Measurements from ENCODE around the gene TSGA10IP. TPM values are rescaled to one million over a fixed set of nuclear protein-coding genes. Genes with fewer than 3 reads are reported as not detected.

The TSGA10IP gene
- total and polyA plus RNA-seq, 2 experiments from 2014 or later: 1.6 to 2.0 TPM

DNA sequence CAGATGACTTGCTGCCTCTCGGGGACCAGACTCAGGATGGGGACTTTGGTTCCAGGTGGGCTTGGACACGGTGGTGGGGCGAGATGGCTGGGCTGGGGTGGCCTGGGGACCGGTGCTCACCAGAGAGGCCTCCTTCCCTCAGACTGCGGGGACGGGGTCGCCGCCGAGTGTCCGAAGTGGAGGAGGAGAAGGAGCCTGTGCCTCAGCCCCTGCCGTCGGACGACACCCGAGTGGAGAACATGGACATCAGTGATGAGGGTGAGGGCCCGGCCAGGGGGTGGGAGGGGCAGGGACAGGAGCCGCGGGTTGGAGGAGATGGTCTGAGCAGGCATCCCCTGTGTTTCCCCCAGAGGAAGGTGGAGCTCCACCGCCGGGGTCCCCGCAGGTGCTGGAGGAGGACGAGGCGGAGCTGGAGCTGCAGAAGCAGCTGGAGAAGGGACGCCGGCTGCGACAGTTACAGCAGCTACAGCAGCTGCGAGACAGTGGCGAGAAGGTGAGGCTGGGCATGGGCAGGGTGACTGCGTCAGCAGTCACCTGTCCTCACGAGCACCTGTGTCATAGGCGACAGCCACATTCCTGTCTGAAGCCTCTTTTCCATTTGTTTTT, 22.2 kb downstream of the TSGA10IP start:
- Mint-ChIP-seq H3K4me3 (no peak overlapping the region), H3K4me1 (peaks cover 13% of the 10 kb centered on the region), H3K36me3 (ENCODE audit: low read depth) (peaks cover 74% of the 10 kb centered on the region), H3K27me3 (ENCODE audit: insufficient read depth, low read depth, poor library complexity) (peaks cover 16% of the 10 kb centered on the region), H3K27ac (no peak overlapping the region), H3K9me3 (peaks cover 7% of the 10 kb centered on the region; the same call in 2 of the 3 replicates)
- Histone ChIP-seq H4K20me1 (replicated peaks; ENCODE audit: insufficient read depth) (peaks cover 9% of the 10 kb centered on the region), H2AFZ (no peak overlapping the region), H3K9me2 (ENCODE audit: insufficient read depth) (no peaks in the 10 kb centered on the region), H3K36me3 (ENCODE audit: insufficient read depth) (no peaks in the 10 kb centered on the region; the same call in 1 of the 2 replicates), H3K4me2 (no peak overlapping the region), H3K27me3 (ENCODE audit: insufficient read depth) (no peaks in the 10 kb centered on the region), H3K79me2 (replicated peaks; ENCODE audit: insufficient read depth) (peaks cover 22% of the 10 kb centered on the region), H3K4me1 (ENCODE audit: insufficient read depth) (peaks cover 5% of the 10 kb centered on the region), H3K27ac (ENCODE audit: low read depth) (no peak overlapping the region), H3K4me3 (no peak overlapping the region), H3F3A (replicated peaks; ENCODE audit: low read depth) (no peaks in the 10 kb centered on the region; the same call in 1 of the 2 replicates)
- no peak for ATAC-seq
- DNase-seq (ENCODE audit: low spot score): no peak
- no peak for TF ChIP-seq NANOG (IDR thresholded peaks at IDR 0.05; ENCODE audit: borderline replicate concordance)
- TF ChIP-seq STAT1 (IDR thresholded peaks at IDR 0.05; ENCODE audit: unreplicated experiment): no peak
- TF ChIP-seq CREB1 (CRISPR knock-in tag; IDR thresholded peaks at IDR 0.05; ENCODE audit: low read depth): no peak
- TF ChIP-seq, protein P1, sequence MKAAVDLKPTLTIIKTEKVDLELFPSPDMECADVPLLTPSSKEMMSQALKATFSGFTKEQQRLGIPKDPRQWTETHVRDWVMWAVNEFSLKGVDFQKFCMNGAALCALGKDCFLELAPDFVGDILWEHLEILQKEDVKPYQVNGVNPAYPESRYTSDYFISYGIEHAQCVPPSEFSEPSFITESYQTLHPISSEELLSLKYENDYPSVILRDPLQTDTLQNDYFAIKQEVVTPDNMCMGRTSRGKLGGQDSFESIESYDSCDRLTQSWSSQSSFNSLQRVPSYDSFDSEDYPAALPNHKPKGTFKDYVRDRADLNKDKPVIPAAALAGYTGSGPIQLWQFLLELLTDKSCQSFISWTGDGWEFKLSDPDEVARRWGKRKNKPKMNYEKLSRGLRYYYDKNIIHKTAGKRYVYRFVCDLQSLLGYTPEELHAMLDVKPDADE (IDR thresholded peaks at IDR 0.05): no peak
- TF ChIP-seq, protein P2, sequence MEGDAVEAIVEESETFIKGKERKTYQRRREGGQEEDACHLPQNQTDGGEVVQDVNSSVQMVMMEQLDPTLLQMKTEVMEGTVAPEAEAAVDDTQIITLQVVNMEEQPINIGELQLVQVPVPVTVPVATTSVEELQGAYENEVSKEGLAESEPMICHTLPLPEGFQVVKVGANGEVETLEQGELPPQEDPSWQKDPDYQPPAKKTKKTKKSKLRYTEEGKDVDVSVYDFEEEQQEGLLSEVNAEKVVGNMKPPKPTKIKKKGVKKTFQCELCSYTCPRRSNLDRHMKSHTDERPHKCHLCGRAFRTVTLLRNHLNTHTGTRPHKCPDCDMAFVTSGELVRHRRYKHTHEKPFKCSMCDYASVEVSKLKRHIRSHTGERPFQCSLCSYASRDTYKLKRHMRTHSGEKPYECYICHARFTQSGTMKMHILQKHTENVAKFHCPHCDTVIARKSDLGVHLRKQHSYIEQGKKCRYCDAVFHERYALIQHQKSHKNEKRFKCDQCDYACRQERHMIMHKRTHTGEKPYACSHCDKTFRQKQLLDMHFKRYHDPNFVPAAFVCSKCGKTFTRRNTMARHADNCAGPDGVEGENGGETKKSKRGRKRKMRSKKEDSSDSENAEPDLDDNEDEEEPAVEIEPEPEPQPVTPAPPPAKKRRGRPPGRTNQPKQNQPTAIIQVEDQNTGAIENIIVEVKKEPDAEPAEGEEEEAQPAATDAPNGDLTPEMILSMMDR (conservative IDR thresholded peaks at IDR 0.05; ENCODE audit: low read depth in 2 of 2): no peak
- no peak for TF ChIP-seq EZH2 (IDR thresholded peaks at IDR 0.05; ENCODE audit: low read depth, unreplicated experiment)
- no peak for TF ChIP-seq ZNF114 (CRISPR knock-in tag; IDR thresholded peaks at IDR 0.05)
- TF ChIP-seq EZH2phosphoT487 (IDR thresholded peaks at IDR 0.05; ENCODE audit: unreplicated experiment): no peak
- no peak for TF ChIP-seq ZNF331 (CRISPR knock-in tag; IDR thresholded peaks at IDR 0.05; ENCODE audit: low read depth)
- TF ChIP-seq, protein P3, sequence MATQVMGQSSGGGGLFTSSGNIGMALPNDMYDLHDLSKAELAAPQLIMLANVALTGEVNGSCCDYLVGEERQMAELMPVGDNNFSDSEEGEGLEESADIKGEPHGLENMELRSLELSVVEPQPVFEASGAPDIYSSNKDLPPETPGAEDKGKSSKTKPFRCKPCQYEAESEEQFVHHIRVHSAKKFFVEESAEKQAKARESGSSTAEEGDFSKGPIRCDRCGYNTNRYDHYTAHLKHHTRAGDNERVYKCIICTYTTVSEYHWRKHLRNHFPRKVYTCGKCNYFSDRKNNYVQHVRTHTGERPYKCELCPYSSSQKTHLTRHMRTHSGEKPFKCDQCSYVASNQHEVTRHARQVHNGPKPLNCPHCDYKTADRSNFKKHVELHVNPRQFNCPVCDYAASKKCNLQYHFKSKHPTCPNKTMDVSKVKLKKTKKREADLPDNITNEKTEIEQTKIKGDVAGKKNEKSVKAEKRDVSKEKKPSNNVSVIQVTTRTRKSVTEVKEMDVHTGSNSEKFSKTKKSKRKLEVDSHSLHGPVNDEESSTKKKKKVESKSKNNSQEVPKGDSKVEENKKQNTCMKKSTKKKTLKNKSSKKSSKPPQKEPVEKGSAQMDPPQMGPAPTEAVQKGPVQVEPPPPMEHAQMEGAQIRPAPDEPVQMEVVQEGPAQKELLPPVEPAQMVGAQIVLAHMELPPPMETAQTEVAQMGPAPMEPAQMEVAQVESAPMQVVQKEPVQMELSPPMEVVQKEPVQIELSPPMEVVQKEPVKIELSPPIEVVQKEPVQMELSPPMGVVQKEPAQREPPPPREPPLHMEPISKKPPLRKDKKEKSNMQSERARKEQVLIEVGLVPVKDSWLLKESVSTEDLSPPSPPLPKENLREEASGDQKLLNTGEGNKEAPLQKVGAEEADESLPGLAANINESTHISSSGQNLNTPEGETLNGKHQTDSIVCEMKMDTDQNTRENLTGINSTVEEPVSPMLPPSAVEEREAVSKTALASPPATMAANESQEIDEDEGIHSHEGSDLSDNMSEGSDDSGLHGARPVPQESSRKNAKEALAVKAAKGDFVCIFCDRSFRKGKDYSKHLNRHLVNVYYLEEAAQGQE (IDR thresholded peaks at IDR 0.05; ENCODE audit: unreplicated experiment): no peak
- TF ChIP-seq POLR2AphosphoS5 (IDR thresholded peaks at IDR 0.05; ENCODE audit: low read depth): no peak
- TF ChIP-seq JUNB (IDR thresholded peaks at IDR 0.05; ENCODE audit: unreplicated experiment): no peak
- TF ChIP-seq, protein P4, sequence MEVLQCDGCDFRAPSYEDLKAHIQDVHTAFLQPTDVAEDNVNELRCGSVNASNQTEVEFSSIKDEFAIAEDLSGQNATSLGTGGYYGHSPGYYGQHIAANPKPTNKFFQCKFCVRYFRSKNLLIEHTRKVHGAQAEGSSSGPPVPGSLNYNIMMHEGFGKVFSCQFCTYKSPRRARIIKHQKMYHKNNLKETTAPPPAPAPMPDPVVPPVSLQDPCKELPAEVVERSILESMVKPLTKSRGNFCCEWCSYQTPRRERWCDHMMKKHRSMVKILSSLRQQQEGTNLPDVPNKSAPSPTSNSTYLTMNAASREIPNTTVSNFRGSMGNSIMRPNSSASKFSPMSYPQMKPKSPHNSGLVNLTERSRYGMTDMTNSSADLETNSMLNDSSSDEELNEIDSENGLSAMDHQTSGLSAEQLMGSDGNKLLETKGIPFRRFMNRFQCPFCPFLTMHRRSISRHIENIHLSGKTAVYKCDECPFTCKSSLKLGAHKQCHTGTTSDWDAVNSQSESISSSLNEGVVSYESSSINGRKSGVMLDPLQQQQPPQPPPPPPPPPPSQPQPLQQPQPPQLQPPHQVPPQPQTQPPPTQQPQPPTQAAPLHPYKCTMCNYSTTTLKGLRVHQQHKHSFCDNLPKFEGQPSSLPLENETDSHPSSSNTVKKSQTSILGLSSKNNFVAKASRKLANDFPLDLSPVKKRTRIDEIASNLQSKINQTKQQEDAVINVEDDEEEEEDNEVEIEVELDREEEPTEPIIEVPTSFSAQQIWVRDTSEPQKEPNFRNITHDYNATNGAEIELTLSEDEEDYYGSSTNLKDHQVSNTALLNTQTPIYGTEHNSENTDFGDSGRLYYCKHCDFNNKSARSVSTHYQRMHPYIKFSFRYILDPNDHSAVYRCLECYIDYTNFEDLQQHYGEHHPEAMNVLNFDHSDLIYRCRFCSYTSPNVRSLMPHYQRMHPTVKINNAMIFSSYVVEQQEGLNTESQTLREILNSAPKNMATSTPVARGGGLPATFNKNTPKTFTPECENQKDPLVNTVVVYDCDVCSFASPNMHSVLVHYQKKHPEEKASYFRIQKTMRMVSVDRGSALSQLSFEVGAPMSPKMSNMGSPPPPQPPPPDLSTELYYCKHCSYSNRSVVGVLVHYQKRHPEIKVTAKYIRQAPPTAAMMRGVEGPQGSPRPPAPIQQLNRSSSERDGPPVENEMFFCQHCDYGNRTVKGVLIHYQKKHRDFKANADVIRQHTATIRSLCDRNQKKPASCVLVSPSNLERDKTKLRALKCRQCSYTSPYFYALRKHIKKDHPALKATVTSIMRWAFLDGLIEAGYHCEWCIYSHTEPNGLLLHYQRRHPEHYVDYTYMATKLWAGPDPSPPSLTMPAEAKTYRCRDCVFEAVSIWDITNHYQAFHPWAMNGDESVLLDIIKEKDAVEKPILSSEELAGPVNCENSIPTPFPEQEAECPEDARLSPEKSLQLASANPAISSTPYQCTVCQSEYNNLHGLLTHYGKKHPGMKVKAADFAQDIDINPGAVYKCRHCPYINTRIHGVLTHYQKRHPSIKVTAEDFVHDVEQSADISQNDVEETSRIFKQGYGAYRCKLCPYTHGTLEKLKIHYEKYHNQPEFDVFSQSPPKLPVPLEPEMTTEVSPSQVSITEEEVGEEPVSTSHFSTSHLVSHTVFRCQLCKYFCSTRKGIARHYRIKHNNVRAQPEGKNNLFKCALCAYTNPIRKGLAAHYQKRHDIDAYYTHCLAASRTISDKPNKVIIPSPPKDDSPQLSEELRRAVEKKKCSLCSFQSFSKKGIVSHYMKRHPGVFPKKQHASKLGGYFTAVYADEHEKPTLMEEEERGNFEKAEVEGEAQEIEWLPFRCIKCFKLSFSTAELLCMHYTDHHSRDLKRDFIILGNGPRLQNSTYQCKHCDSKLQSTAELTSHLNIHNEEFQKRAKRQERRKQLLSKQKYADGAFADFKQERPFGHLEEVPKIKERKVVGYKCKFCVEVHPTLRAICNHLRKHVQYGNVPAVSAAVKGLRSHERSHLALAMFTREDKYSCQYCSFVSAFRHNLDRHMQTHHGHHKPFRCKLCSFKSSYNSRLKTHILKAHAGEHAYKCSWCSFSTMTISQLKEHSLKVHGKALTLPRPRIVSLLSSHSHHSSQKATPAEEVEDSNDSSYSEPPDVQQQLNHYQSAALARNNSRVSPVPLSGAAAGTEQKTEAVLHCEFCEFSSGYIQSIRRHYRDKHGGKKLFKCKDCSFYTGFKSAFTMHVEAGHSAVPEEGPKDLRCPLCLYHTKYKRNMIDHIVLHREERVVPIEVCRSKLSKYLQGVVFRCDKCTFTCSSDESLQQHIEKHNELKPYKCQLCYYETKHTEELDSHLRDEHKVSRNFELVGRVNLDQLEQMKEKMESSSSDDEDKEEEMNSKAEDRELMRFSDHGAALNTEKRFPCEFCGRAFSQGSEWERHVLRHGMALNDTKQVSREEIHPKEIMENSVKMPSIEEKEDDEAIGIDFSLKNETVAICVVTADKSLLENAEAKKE (CRISPR knock-in tag; IDR thresholded peaks at IDR 0.05): no peak
